ENCODE measurements around the gene TOM1L2.

Gene TOM1L2

GRCh38 chr17:17819111-17819510 is 153.1 kb downstream of the TOM1L2 start:
- Histone ChIP-seq H3K9me3 (ENCODE audit: control insufficient read depth, low read length) (no peaks in the 10 kb centered on the region), H3K4me3 (ENCODE audit: insufficient read depth, low read depth, low read length, poor library complexity, severe bottlenecking) (no peak overlapping the region), H3K27ac (ENCODE audit: insufficient read depth, low read length, poor library complexity, severe bottlenecking) (no peak overlapping the region), H3K4me1 (ENCODE audit: control insufficient read depth, insufficient read depth, low read length, poor library complexity, severe bottlenecking) (peaks cover 36% of the 10 kb centered on the region), H3K36me3 (ENCODE audit: control insufficient read depth, insufficient read depth, low read length) (peaks cover 28% of the 10 kb centered on the region), H3K27me3 (replicated peaks; ENCODE audit: control insufficient read depth, insufficient read depth, low read length, poor library complexity, severe bottlenecking) (no peaks in the 10 kb centered on the region)
- DNase-seq: no peak

- Histone ChIP-seq H3K9me3 (ENCODE audit: control insufficient read depth, low read length) (no peaks in the 10 kb centered on the region), H3K4me1 (ENCODE audit: control insufficient read depth, insufficient read depth, low read length, poor library complexity, severe bottlenecking) (peaks cover 29% of the 10 kb centered on the region), H3K27ac (ENCODE audit: insufficient read depth, low read length, poor library complexity, severe bottlenecking) (no peak overlapping the region), H3K27me3 (replicated peaks; ENCODE audit: control insufficient read depth, insufficient read depth, low read length, poor library complexity, severe bottlenecking) (no peaks in the 10 kb centered on the region), H3K4me3 (ENCODE audit: insufficient read depth, low read depth, low read length, poor library complexity, severe bottlenecking) (no peak overlapping the region), H3K36me3 (ENCODE audit: control insufficient read depth, insufficient read depth, low read length) (peaks cover 37% of the 10 kb centered on the region)
- DNase-seq: no peak
Measured at GRCh38 chr17:17818088-17818526, 154.1 kb downstream of the TOM1L2 start.

- Histone ChIP-seq H3K36me3 (ENCODE audit: control insufficient read depth, insufficient read depth, low read length) (peaks cover 40% of the 10 kb centered on the region), H3K4me3 (ENCODE audit: insufficient read depth, low read depth, low read length, poor library complexity, severe bottlenecking) (no peak overlapping the region), H3K9me3 (ENCODE audit: control insufficient read depth, low read length) (no peaks in the 10 kb centered on the region), H3K27ac (ENCODE audit: insufficient read depth, low read length, poor library complexity, severe bottlenecking) (no peak overlapping the region), H3K27me3 (replicated peaks; ENCODE audit: control insufficient read depth, insufficient read depth, low read length, poor library complexity, severe bottlenecking) (no peaks in the 10 kb centered on the region), H3K4me1 (ENCODE audit: control insufficient read depth, insufficient read depth, low read length, poor library complexity, severe bottlenecking) (peaks cover 24% of the 10 kb centered on the region)
- DNase-seq: no peak
Measured at GRCh38 chr17:17817552-17817947, 154.7 kb downstream of the TOM1L2 start.

GRCh38 chr17:17816831-17817551 is 155.2 kb downstream of the TOM1L2 start:
- no peaks in the 10 kb centered on the region for H3K9me3 ChIP-seq (ENCODE audit: control insufficient read depth, low read length)
- H3K27ac ChIP-seq (ENCODE audit: insufficient read depth, low read length, poor library complexity, severe bottlenecking): no peak overlapping the region
- peaks cover 40% of the 10 kb centered on the region for H3K36me3 ChIP-seq (ENCODE audit: control insufficient read depth, insufficient read depth, low read length)
- no peaks in the 10 kb centered on the region for H3K27me3 ChIP-seq (replicated peaks; ENCODE audit: control insufficient read depth, insufficient read depth, low read length, poor library complexity, severe bottlenecking)
- H3K4me1 ChIP-seq (ENCODE audit: control insufficient read depth, insufficient read depth, low read length, poor library complexity, severe bottlenecking): peaks cover 23% of the 10 kb centered on the region
- no peak for DNase-seq
- H3K4me3 ChIP-seq (ENCODE audit: insufficient read depth, low read depth, low read length, poor library complexity, severe bottlenecking): no peak overlapping the region

- peaks cover 21% of the 10 kb centered on the region for H3K4me1 ChIP-seq (ENCODE audit: control insufficient read depth, insufficient read depth, low read length, poor library complexity, severe bottlenecking)
- H3K36me3 ChIP-seq (ENCODE audit: control insufficient read depth, insufficient read depth, low read length): peaks cover 43% of the 10 kb centered on the region
- no peaks in the 10 kb centered on the region for H3K9me3 ChIP-seq (ENCODE audit: control insufficient read depth, low read length)
- no peak overlapping the region for H3K27ac ChIP-seq (ENCODE audit: insufficient read depth, low read length, poor library complexity, severe bottlenecking)
- no peaks in the 10 kb centered on the region for H3K27me3 ChIP-seq (replicated peaks; ENCODE audit: control insufficient read depth, insufficient read depth, low read length, poor library complexity, severe bottlenecking)
- no peak overlapping the region for H3K4me3 ChIP-seq (ENCODE audit: insufficient read depth, low read depth, low read length, poor library complexity, severe bottlenecking)
- DNase-seq: no peak
Measured at GRCh38 chr17:17816240-17816814, 155.9 kb downstream of the TOM1L2 start.

- H3K36me3 ChIP-seq (ENCODE audit: control insufficient read depth, insufficient read depth, low read length): peaks cover 44% of the 10 kb centered on the region
- H3K27me3 ChIP-seq (replicated peaks; ENCODE audit: control insufficient read depth, insufficient read depth, low read length, poor library complexity, severe bottlenecking): no peaks in the 10 kb centered on the region
- no peak overlapping the region for H3K27ac ChIP-seq (ENCODE audit: insufficient read depth, low read length, poor library complexity, severe bottlenecking)
- peaks cover 21% of the 10 kb centered on the region for H3K4me1 ChIP-seq (ENCODE audit: control insufficient read depth, insufficient read depth, low read length, poor library complexity, severe bottlenecking)
- no peak overlapping the region for H3K4me3 ChIP-seq (ENCODE audit: insufficient read depth, low read depth, low read length, poor library complexity, severe bottlenecking)
- no peaks in the 10 kb centered on the region for H3K9me3 ChIP-seq (ENCODE audit: control insufficient read depth, low read length)
- DNase-seq: no peak
Measured at GRCh38 chr17:17815436-17816200, 156.6 kb downstream of the TOM1L2 start.

- H3K9me3 ChIP-seq (ENCODE audit: control insufficient read depth, low read length): no peaks in the 10 kb centered on the region
- H3K4me3 ChIP-seq (ENCODE audit: insufficient read depth, low read depth, low read length, poor library complexity, severe bottlenecking): no peak overlapping the region
- DNase-seq: no peak
- peaks cover 44% of the 10 kb centered on the region for H3K36me3 ChIP-seq (ENCODE audit: control insufficient read depth, insufficient read depth, low read length)
- H3K27me3 ChIP-seq (replicated peaks; ENCODE audit: control insufficient read depth, insufficient read depth, low read length, poor library complexity, severe bottlenecking): no peaks in the 10 kb centered on the region
- no peak overlapping the region for H3K27ac ChIP-seq (ENCODE audit: insufficient read depth, low read length, poor library complexity, severe bottlenecking)
- H3K4me1 ChIP-seq (ENCODE audit: control insufficient read depth, insufficient read depth, low read length, poor library complexity, severe bottlenecking): peaks cover 16% of the 10 kb centered on the region
Measured at GRCh38 chr17:17815062-17815406, 157.2 kb downstream of the TOM1L2 start.

- no peak overlapping the region for H3K27ac ChIP-seq (ENCODE audit: insufficient read depth, low read length, poor library complexity, severe bottlenecking)
- H3K4me3 ChIP-seq (ENCODE audit: insufficient read depth, low read depth, low read length, poor library complexity, severe bottlenecking): no peak overlapping the region
- DNase-seq: no peak
- H3K27me3 ChIP-seq (replicated peaks; ENCODE audit: control insufficient read depth, insufficient read depth, low read length, poor library complexity, severe bottlenecking): no peaks in the 10 kb centered on the region
- H3K36me3 ChIP-seq (ENCODE audit: control insufficient read depth, insufficient read depth, low read length): peaks cover 44% of the 10 kb centered on the region
- H3K4me1 ChIP-seq (ENCODE audit: control insufficient read depth, insufficient read depth, low read length, poor library complexity, severe bottlenecking): peaks cover 10% of the 10 kb centered on the region
- H3K9me3 ChIP-seq (ENCODE audit: control insufficient read depth, low read length): no peaks in the 10 kb centered on the region
Measured at GRCh38 chr17:17814162-17815061, 157.8 kb downstream of the TOM1L2 start.

GRCh38 chr17:17813725-17814095 is 158.5 kb downstream of the TOM1L2 start:
- H3K27ac ChIP-seq (ENCODE audit: insufficient read depth, low read length, poor library complexity, severe bottlenecking): no peak overlapping the region
- peaks cover 40% of the 10 kb centered on the region for H3K36me3 ChIP-seq (ENCODE audit: control insufficient read depth, insufficient read depth, low read length)
- no peaks in the 10 kb centered on the region for H3K9me3 ChIP-seq (ENCODE audit: control insufficient read depth, low read length)
- no peak overlapping the region for H3K4me3 ChIP-seq (ENCODE audit: insufficient read depth, low read depth, low read length, poor library complexity, severe bottlenecking)
- H3K27me3 ChIP-seq (replicated peaks; ENCODE audit: control insufficient read depth, insufficient read depth, low read length, poor library complexity, severe bottlenecking): no peaks in the 10 kb centered on the region
- H3K4me1 ChIP-seq (ENCODE audit: control insufficient read depth, insufficient read depth, low read length, poor library complexity, severe bottlenecking): peaks cover 5% of the 10 kb centered on the region
- no peak for DNase-seq

Measured in effector memory CD4-positive, alpha-beta T cell (primary cell).